AG04449 (cell line): Measurements from ENCODE around the gene CA4.

ENCODE experiments used
- CTCF ChIA-PET: fragments of 350-600 bp; formaldehyde crosslinking; extraction: SDS; loops from one replicate; lab custom pipeline; 2021; ENCODE audit warnings: antibody characterized with exemption; lab: Yijun Ruan, JAX
- POLR2A ChIA-PET: fragments of 400-600, 350-600 bp; formaldehyde crosslinking; extraction: SDS; loops from one replicate; lab custom pipeline; 2020; ENCODE audit warnings: antibody characterized with exemption, inconsistent platforms; lab: Yijun Ruan, JAX
- DNase-seq: peaks from one replicate; pipeline ENCODE4 v3.0.0-alpha.2; 2010; ENCODE audit warnings: low read depth, low spot score
- H3K4me3 ChIP-seq: 2 replicates; pipeline ENCODE4 v1.5.1; 2011; ENCODE audit warnings: low read depth, mild to moderate bottlenecking, control low read depth, low read length
- CTCF ChIP-seq: IDR thresholded peaks from one replicate; pipeline ENCODE4 v1.5.1; 2011; ENCODE audit warnings: mild to moderate bottlenecking, moderate library complexity, low read length, control low read depth, inconsistent platforms; ENCODE audit not compliant: insufficient read depth; ENCODE audit errors: missing control alignments

Gene CA4

GRCh38 chr17:60127068-60128064, 22.4 kb upstream of the CA4 start:
- POLR2A ChIA-PET: no interaction called here
- no peak for TF ChIP-seq CTCF
- no peak for DNase-seq
- CTCF ChIA-PET: interaction anchor here (1.2 to 2.2 kb wide), 3 partner anchors 13 to 303 kb away, joined by 4 to 9 read pairs (median 6); no protein-coding TSS in a partner anchor
- no peak overlapping the region for H3K4me3 ChIP-seq

- no peak for DNase-seq
- ChIA-PET POLR2A (no interaction called here), CTCF (interaction anchor here (0.9 to 2.2 kb wide), 3 partner anchors 12 to 302 kb away, joined by 3 to 9 read pairs (median 4); no protein-coding TSS in a partner anchor)
- no peak overlapping the region for H3K4me3 ChIP-seq
- no peak for TF ChIP-seq CTCF
Observed at GRCh38 chr17:60128171-60128859, 21.5 kb upstream of the CA4 start.

- TF ChIP-seq CTCF: no peak
- POLR2A ChIA-PET: no interaction called here
- DNase-seq: no peak
- no peak overlapping the region for H3K4me3 ChIP-seq
- CTCF ChIA-PET: interaction anchor here (0.9 to 2.2 kb wide), 2 partner anchors 11 to 13 kb away, joined by 3 to 9 read pairs; no protein-coding TSS in a partner anchor
Observed at GRCh38 chr17:60129164-60129563, 20.6 kb upstream of the CA4 start.

- TF ChIP-seq CTCF: no peak
- ChIA-PET POLR2A (no interaction called here), CTCF (interaction anchor here (1.2 kb wide), 1 partner anchor 11 kb away, joined by 3 read pairs; no protein-coding TSS in a partner anchor)
- H3K4me3 ChIP-seq: no peak overlapping the region
- DNase-seq: no peak
Observed at GRCh38 chr17:60130466-60130865, 19.3 kb upstream of the CA4 start.

- TF ChIP-seq CTCF: no peak
- CTCF ChIA-PET: interaction anchor here (1.7 kb wide), 1 partner anchor 9 kb away, joined by 4 read pairs; no protein-coding TSS in a partner anchor
- POLR2A ChIA-PET: interaction anchor here (0.5 kb wide), 1 partner anchor 249 kb away, joined by 3 read pairs; no protein-coding TSS in a partner anchor
- no peak for DNase-seq
- peak overlapping the region; percentile 90 for H3K4me3 ChIP-seq
Observed at GRCh38 chr17:60134396-60135150, 15.2 kb upstream of the CA4 start.
